GM12878 (cell line): Measurements from ENCODE around the gene SLC26A11. TPM values are rescaled to one million over a fixed set of nuclear protein-coding genes. Genes with fewer than 3 reads are reported as not detected.

Experiments used
- ATAC-seq: fragments of 200-7000 bp; cut with Tn5 transposase; 3 replicates; pipeline ENCODE4 v1.9.1; 2020; ENCODE audit warnings: mild to moderate bottlenecking, moderate library complexity
- BruUV-seq: library from RNA; stranded (reverse); fragments of 400-500 nt; replicated peaks from 2 replicates; lab custom pipeline; 2021; lab: Mats Ljungman, UMichigan
- CTCF ChIA-PET: fragments of 300-600 bp; sonication (Branson Sonifier 250); formaldehyde crosslinking; extraction: SDS; loops from one replicate; lab custom pipeline; 2021; ENCODE audit warnings: inconsistent platforms; lab: Yijun Ruan, JAX
- POLR2A ChIA-PET: fragments of 350-600 bp; formaldehyde crosslinking; extraction: SDS; loops from one replicate; lab custom pipeline; 2021; ENCODE audit warnings: inconsistent platforms; lab: Charles Lee
- RAD21 ChIA-PET: fragments of 300-600 bp; sonication (Branson Sonifier 250); formaldehyde crosslinking; loops from one replicate; lab custom pipeline; 2023; ENCODE audit warnings: antibody characterized with exemption; ENCODE audit not compliant: unreplicated experiment; lab: Charles Lee
- SMC1A ChIA-PET: fragments of 300-600 bp; sonication (Branson Sonifier 250); formaldehyde crosslinking; loops from one replicate; lab custom pipeline; 2023; ENCODE audit not compliant: unreplicated experiment, uncharacterized antibody; lab: Charles Lee
- DNase-seq: peaks from one replicate; pipeline ENCODE4 v3.0.0-alpha.2; 2011; ENCODE audit warnings: low read depth, low spot score
- FAIRE-seq: peaks from 3 replicates; lab custom pipeline; 2011; peaks lifted over from hg19 to GRCh38; lab: Jason Lieb, UNC
- H2AFZ ChIP-seq: 2 replicates; pipeline ENCODE4 v1.6.0; 2011; ENCODE audit warnings: low read depth, low read length, control low read depth; ENCODE audit not compliant: control insufficient read depth
- H3K27ac ChIP-seq: 2 replicates; pipeline ENCODE4 v1.5.1; 2011; ENCODE audit warnings: control low read depth; ENCODE audit not compliant: control insufficient read depth, insufficient read depth
- H3K27me3 ChIP-seq, 2 experiments: replicated peaks in 1 of 2; 2 replicates each; pipeline versions ENCODE4 v1.6.0 to v1.6.1; 2011; ENCODE audit warnings: low read length in 1 of 2; ENCODE audit not compliant: control insufficient read depth in 2 of 2, insufficient read depth in 2 of 2
- H3K36me3 ChIP-seq, 2 experiments: 2 replicates each; pipeline ENCODE4 v1.5.1; 2011; ENCODE audit warnings: low read length in 1 of 2; ENCODE audit not compliant: control insufficient read depth in 2 of 2, insufficient read depth in 2 of 2
- H3K4me1 ChIP-seq: 2 replicates; pipeline ENCODE4 v1.6.1; 2011; ENCODE audit warnings: mild to moderate bottlenecking, low read length, moderate library complexity, mixed read lengths; ENCODE audit not compliant: control insufficient read depth, insufficient read depth
- H3K4me2 ChIP-seq: 2 replicates; pipeline ENCODE4 v1.6.0; 2011; ENCODE audit warnings: control low read depth; ENCODE audit not compliant: control insufficient read depth, insufficient read depth
- H3K4me3 ChIP-seq: fragments of 200-600 bp; sonication (generic); 2 replicates; pipeline ENCODE4 v1.5.1; 2016
- H3K79me2 ChIP-seq: 2 replicates; pipeline ENCODE4 v1.6.0; 2011; ENCODE audit warnings: low read length; ENCODE audit not compliant: control insufficient read depth, insufficient read depth
- H3K9ac ChIP-seq: 2 replicates; pipeline ENCODE4 v1.8.0; 2011; ENCODE audit warnings: low read length, control low read depth, mixed read lengths; ENCODE audit not compliant: control insufficient read depth, insufficient read depth
- H3K9me3 ChIP-seq: replicated peaks from 3 replicates; pipeline ENCODE4 v1.5.1; 2011; ENCODE audit warnings: mild to moderate bottlenecking, low read length; ENCODE audit not compliant: control insufficient read depth, insufficient read depth
- H4K20me1 ChIP-seq: 2 replicates; pipeline ENCODE4 v1.6.0; 2011; ENCODE audit not compliant: control insufficient read depth, insufficient read depth
- EED ChIP-seq: sonication (generic); IDR thresholded peaks from 2 replicates; pipeline ENCODE4 v1.6.1; 2016; ENCODE audit warnings: antibody characterized with exemption, low read depth
- ESRRA ChIP-seq: IDR thresholded peaks from 2 replicates; pipeline ENCODE4 v1.6.1; 2012; ENCODE audit warnings: mild to moderate bottlenecking, low read length, improper control_type of control experiment
- FOS ChIP-seq: IDR thresholded peaks from 3 replicates; pipeline ENCODE4 v1.6.1; 2011; ENCODE audit warnings: borderline replicate concordance; ENCODE audit not compliant: insufficient read length; ENCODE audit errors: extremely low read depth
- LARP7 ChIP-seq: fragments of 450-650 bp; IDR thresholded peaks from 2 replicates; pipeline ENCODE4 v1.6.1; 2017; ENCODE audit warnings: mild to moderate bottlenecking
- NR2F1 ChIP-seq: fragments of 450-650 bp; conservative IDR thresholded peaks from 2 replicates; pipeline ENCODE4 v1.6.1; 2017; ENCODE audit warnings: mild to moderate bottlenecking
- SMAD5 ChIP-seq: IDR thresholded peaks from 2 replicates; pipeline ENCODE4 v1.6.1; 2016; ENCODE audit warnings: antibody characterized with exemption, low read depth
- STAT1 ChIP-seq: fragments of 450-650 bp; conservative IDR thresholded peaks from 2 replicates; pipeline ENCODE4 v1.6.1; 2014; ENCODE audit warnings: antibody characterized with exemption, mild to moderate bottlenecking
- TARDBP ChIP-seq: IDR thresholded peaks from 2 replicates; pipeline ENCODE4 v1.6.1; 2016; ENCODE audit warnings: borderline replicate concordance
- USF1 ChIP-seq: IDR thresholded peaks from 2 replicates; pipeline ENCODE4 v1.6.1; 2011; ENCODE audit warnings: borderline replicate concordance, low read depth, mild to moderate bottlenecking, moderate library complexity, mixed read lengths, low read length; ENCODE audit not compliant: insufficient read depth; ENCODE audit errors: extremely low read length
- ZBTB40 ChIP-seq: fragments of 450-650 bp; IDR thresholded peaks from 2 replicates; pipeline ENCODE4 v1.6.1; 2016; ENCODE audit warnings: mild to moderate bottlenecking, moderate library complexity, borderline replicate concordance
- ZZZ3 ChIP-seq: IDR thresholded peaks from 2 replicates; pipeline ENCODE4 v1.6.1; 2011; ENCODE audit warnings: low read depth; ENCODE audit not compliant: control insufficient read depth, insufficient read length
- WGBS: methylation state at CpG from one replicate; pipeline ENCODE4 v1.1.6; 2016; ENCODE audit warnings: low lambda C conversion rate; ENCODE audit not compliant: insufficient replicate concordance, insufficient coverage; ENCODE audit errors: missing lambda C conversion rate; 5-methylcytosine and 5-hydroxymethylcytosine counted together
- in situ Hi-C: fragments of 300-500 bp; cut with MboI; formaldehyde crosslinking; loops from 9 replicates; pipeline ENCODE4 v1.14.3; 2018; ENCODE audit warnings: mixed read lengths
- intact Hi-C: fragments of 100-400 bp; cut with micrococcal nuclease; formaldehyde crosslinking; loops from one replicate; pipeline ENCODE4 v1.14.2; 2022; ENCODE audit not compliant: unreplicated experiment
- polyA plus RNA-seq, 11 experiments: library from polyadenylated mRNA; depleted of rRNA in 4 of 11; unstranded in 6 of 11; stranded (reverse) in 5 of 11; fragments of >200 nt; fragmentation: Nextera tagmentation in 4 of 11; fragmentation: Illumina TruSeq in 1 of 11; extraction: Ambion mirVana in 4 of 11; extraction: Trizol in 1 of 11; gene quantifications; 1 replicate in 1 of 11; 2 replicates in 10 of 11; pipeline versions ENCODE4 v1.2.1 to v1.2.3, GENCODE V29; 2011 to 2016; ENCODE audit warnings: inconsistent platforms in 2 of 11, missing spikeins in 2 of 11, low read depth in 1 of 11
- total RNA-seq, 4 experiments: library from RNA; depleted of rRNA in 3 of 4; stranded (reverse); fragments of >200 nt in 3 of 4; fragmentation: Illumina TruSeq in 1 of 4; extraction: Trizol in 1 of 4; gene quantifications; 2 replicates each; pipeline versions ENCODE4 v1.2.1 to v1.2.3, GENCODE V29; 2013 to 2021

SLC26A11 gene
- total and polyA plus RNA-seq, 10 of the 15 experiments (the other 5 are each of a cell fraction or from before 2014, with no cell fraction given): 0.05 to 4.1 (median 1.2) TPM; not detected in 1

DNA sequence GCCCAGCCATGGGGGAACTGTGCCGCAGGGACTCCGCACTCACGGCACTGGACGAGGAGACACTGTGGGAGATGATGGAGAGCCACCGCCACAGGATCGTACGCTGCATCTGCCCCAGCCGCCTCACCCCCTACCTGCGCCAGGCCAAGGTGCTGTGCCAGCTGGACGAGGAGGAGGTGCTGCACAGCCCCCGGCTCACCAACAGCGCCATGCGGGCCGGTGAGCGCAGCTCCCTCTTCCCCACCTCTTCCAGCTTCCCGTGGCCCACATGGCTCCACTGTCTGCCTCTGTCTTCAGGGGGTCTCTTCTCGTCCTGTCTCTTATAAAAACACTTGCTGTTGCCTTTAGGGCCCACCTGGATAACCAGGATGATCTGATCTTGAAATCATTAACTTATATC lies 38.8 kb upstream of the SLC26A11 start (continued):
- TF ChIP-seq LARP7: no peak
- TF ChIP-seq NR2F1: no peak
- TF ChIP-seq, all 136 proteins: peak for 0

DNA sequence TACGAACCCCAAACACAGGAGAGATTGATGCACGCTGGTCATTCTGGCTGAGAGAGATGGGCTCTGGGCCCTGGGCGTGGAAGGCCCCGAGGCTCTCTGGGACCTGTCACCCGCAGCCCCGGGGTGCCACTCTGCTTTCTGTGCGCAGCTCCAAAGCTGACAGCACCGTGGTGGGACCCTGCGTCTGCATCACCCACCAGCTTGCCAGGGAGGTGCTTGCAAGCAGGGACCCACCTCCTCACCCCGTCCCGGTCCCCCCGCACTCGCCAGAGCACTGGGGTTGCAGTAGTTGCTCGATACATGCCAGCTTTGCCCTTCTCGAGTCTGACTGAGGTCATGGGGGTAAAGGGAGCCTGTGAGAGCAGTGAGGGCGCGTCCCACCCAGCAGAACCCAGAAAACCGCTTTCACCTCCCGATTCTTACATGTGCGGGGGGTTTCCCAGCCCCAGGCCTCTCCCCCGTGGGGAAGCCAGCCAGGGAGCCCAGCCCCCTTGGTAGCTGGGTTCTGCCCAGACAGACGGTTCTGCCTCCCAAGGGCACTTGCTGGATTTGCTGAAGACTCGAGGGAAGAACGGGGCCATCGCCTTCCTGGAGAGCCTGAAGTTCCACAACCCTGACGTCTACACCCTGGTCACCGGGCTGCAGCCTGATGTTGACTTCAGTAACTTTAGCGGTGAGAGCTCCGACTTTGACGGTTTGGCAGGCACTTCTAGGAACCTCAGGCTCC lies 37.9 kb upstream of the SLC26A11 start:
- RAD21 ChIA-PET: no interaction called here
- no peak overlapping the region for H3K4me3 ChIP-seq
- SMC1A ChIA-PET: no interaction called here
- H3K36me3 ChIP-seq: no peaks in the 10 kb centered on the region
- H3K27ac ChIP-seq: no peak overlapping the region
- WGBS: 59% methylated on average over 30 of the region's 30 CpGs
- H3K9ac ChIP-seq: no peak overlapping the region
- no peak overlapping the region for H3K4me2 ChIP-seq
- no TSS peak for BruUV-seq
- DNase-seq (no peak), ATAC-seq (no peak), FAIRE-seq (no peak)
- in situ Hi-C loops: no loop called here
- CTCF ChIA-PET: no interaction called here
- no peaks in the 10 kb centered on the region for H3K79me2 ChIP-seq
- no peaks in the 10 kb centered on the region for H3K9me3 ChIP-seq
- H3K4me1 ChIP-seq: no peaks in the 10 kb centered on the region
- POLR2A ChIA-PET: no interaction called here
- H4K20me1 ChIP-seq: no peaks in the 10 kb centered on the region
- no peak for TF ChIP-seq ZZZ3
- intact Hi-C loops: no loop called here
- H2AFZ ChIP-seq: no peak overlapping the region
- H3K27me3 ChIP-seq: peaks cover 0 to 3% of the 10 kb centered on the region in 2 experiments; a peak in 2 of 4 replicates

DNA sequence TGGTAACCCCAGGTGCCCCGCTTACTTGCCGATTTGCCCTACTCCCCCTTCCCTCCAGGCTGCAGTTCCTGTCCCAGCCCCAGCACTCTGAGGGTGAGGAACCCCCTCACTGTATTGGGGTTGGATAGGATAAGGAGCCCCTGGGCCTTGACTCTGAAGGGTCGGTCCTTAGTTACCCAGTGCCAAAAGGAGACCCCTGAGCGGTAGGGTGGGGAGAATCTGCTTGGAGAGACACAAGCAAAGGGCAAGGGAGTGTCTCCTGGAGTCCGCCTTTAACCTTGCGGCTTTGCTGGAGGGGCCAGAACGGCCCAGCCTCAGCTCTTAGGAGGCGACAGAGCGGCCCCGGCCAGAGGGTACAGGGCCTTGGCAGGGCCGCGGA lies 37.4 kb upstream of the SLC26A11 start:
- Histone ChIP-seq H4K20me1 (no peaks in the 10 kb centered on the region), H3K79me2 (no peaks in the 10 kb centered on the region), H3K27me3 (peaks cover 0 to 3% of the 10 kb centered on the region in 2 experiments; a peak in 2 of 4 replicates), H3K4me2 (no peak overlapping the region), H3K36me3 (no peaks in the 10 kb centered on the region), H3K9ac (no peak overlapping the region), H3K4me1 (no peaks in the 10 kb centered on the region), H2AFZ (no peak overlapping the region), H3K9me3 (no peaks in the 10 kb centered on the region), H3K27ac (no peak overlapping the region), H3K4me3 (no peak overlapping the region)
- in situ Hi-C loops: no loop called here
- FAIRE-seq (no peak), DNase-seq (no peak), ATAC-seq (no peak)
- ChIA-PET RAD21 (no interaction called here), CTCF (no interaction called here), POLR2A (no interaction called here), SMC1A (no interaction called here)
- WGBS: 63% methylated on average over 12 of the region's 12 CpGs
- no TSS peak for BruUV-seq
- intact Hi-C loops: no loop called here
- no peak for TF ChIP-seq FOS
- TF ChIP-seq STAT1: no peak
- no peak for TF ChIP-seq TARDBP
- no peak for TF ChIP-seq USF1
- no peak for TF ChIP-seq ESRRA
- TF ChIP-seq ZBTB40: no peak
- no peak for TF ChIP-seq EED
- no peak for TF ChIP-seq SMAD5
